PFSK-1 (cell line): ENCODE data around the gene ADCY2.

ENCODE experiments used
- REST ChIP-seq, 2 experiments: IDR thresholded peaks; 2 replicates each; pipeline versions ENCODE4 v1.6.1 to v1.8.0; 2011 to 2012; ENCODE audit warnings: low read depth in 2 of 2, low read length in 2 of 2, control low read depth in 1 of 2, inconsistent platforms in 1 of 2, mild to moderate bottlenecking in 1 of 2, moderate library complexity in 1 of 2; ENCODE audit not compliant: insufficient read depth in 1 of 2
- SIN3A ChIP-seq: IDR thresholded peaks from 2 replicates; pipeline ENCODE4 v1.6.1; 2012; ENCODE audit warnings: mild to moderate bottlenecking, low read length, moderate library complexity, borderline replicate concordance; ENCODE audit not compliant: insufficient read depth
- TAF1 ChIP-seq: IDR thresholded peaks from 2 replicates; pipeline ENCODE4 v1.6.1; 2012; ENCODE audit warnings: low read length, control low read depth, borderline replicate concordance; ENCODE audit not compliant: insufficient read depth

- TF ChIP-seq TAF1: no peak
- TF ChIP-seq REST (IDR thresholded peaks at IDR 0.05; ENCODE audit: insufficient read depth in 1 of 2, low read depth in 2 of 2, low read length in 2 of 2): no peak
- no peak for TF ChIP-seq SIN3A
Observed at GRCh38 chr5:7680260-7680659, 284.3 kb downstream of the ADCY2 start.
